A549 (cell line): Measurements from ENCODE around the gene GREB1. TPM values are rescaled to one million over a fixed set of nuclear protein-coding genes. Genes with fewer than 3 reads are reported as not detected.

Source experiments
- ATAC-seq, 2 experiments: fragments of 200-7000 bp in 1 of 2; fragments of >200 bp in 1 of 2; cut with Nextera tagmentation in 1 of 2; cut with Tn5 transposase in 1 of 2; 3 replicates each; pipeline versions ENCODE4 v1.8.0 to v1.9.1; 2018 to 2020; ENCODE audit warnings: mild to moderate bottlenecking in 1 of 2, moderate library complexity in 1 of 2
- CTCF ChIA-PET: fragments of 300-600 bp; sonication (Branson Sonifier 250); formaldehyde crosslinking; extraction: SDS; loops from one replicate; lab custom pipeline; 2021; ENCODE audit warnings: antibody characterized with exemption, inconsistent platforms; lab: Yijun Ruan, JAX
- POLR2A ChIA-PET: fragments of 350-600 bp; formaldehyde crosslinking; extraction: SDS; loops from one replicate; lab custom pipeline; 2021; ENCODE audit warnings: antibody characterized with exemption, inconsistent platforms; lab: Yijun Ruan, JAX
- DNase-seq, 2 experiments: peaks; one replicate each; pipeline versions ENCODE4 v3.0.0 to v3.0.0-alpha.2; 2011 to 2016; ENCODE audit warnings: low read depth in 1 of 2, low spot score in 1 of 2
- FAIRE-seq: peaks from 2 replicates; lab custom pipeline; 2011; peaks lifted over from hg19 to GRCh38; lab: Jason Lieb, UNC
- H3K27ac ChIP-seq, 2 experiments: fragments of >200 bp; sonication (Bioruptor Twin); formaldehyde crosslinking; 3 replicates each; pipeline ENCODE4 v1.5.1; 2016 to 2017
- H3K4me1 ChIP-seq: fragments of >200 bp; sonication (Bioruptor Twin); formaldehyde crosslinking; 3 replicates; pipeline ENCODE4 v1.6.1; 2016
- H3K4me2 ChIP-seq: fragments of >200 bp; sonication (Bioruptor Twin); formaldehyde crosslinking; 3 replicates; pipeline ENCODE4 v1.6.1; 2016
- H3K4me3 ChIP-seq: fragments of >200 bp; sonication (Bioruptor Twin); formaldehyde crosslinking; 3 replicates; pipeline ENCODE4 v1.5.1; 2016
- H3K9me3 ChIP-seq: fragments of >200 bp; sonication (Bioruptor Twin); formaldehyde crosslinking; 3 replicates; pipeline ENCODE4 v1.6.1; 2016
- CHD4 ChIP-seq: fragments of 200-600 bp; sonication (generic); IDR thresholded peaks from 2 replicates; pipeline ENCODE4 v1.6.1; 2016; ENCODE audit warnings: antibody characterized with exemption, mild to moderate bottlenecking, borderline replicate concordance
- EHF ChIP-seq: fragments of 250-450 bp; sonication (Bioruptor Pico); IDR thresholded peaks from 2 replicates; pipeline ENCODE4 v1.5.0; 2020; ENCODE audit warnings: mild to moderate bottlenecking
- ESRRA ChIP-seq: fragments of 150-350 bp; IDR thresholded peaks from 2 replicates; pipeline ENCODE4 v1.6.1; 2014; ENCODE audit warnings: mild to moderate bottlenecking, low read length, borderline replicate concordance
- GATA3 ChIP-seq: IDR thresholded peaks from 2 replicates; pipeline ENCODE4 v1.6.1; 2012; ENCODE audit warnings: borderline replicate concordance
- HOXB5 ChIP-seq: fragments of 250-450 bp; sonication (Bioruptor Pico); IDR thresholded peaks from 2 replicates; pipeline ENCODE4 v1.5.0; 2020; ENCODE audit warnings: mild to moderate bottlenecking, moderate library complexity
- MAFK ChIP-seq: fragments of 450-650 bp; IDR thresholded peaks from 2 replicates; pipeline ENCODE4 v1.6.1; 2014; ENCODE audit not compliant: partially characterized antibody
- MYC ChIP-seq: IDR thresholded peaks from 2 replicates; pipeline ENCODE4 v1.6.1; 2012; ENCODE audit warnings: mild to moderate bottlenecking, inconsistent platforms, low read length, improper control_type of control experiment, borderline replicate concordance
- NR3C1 ChIP-seq: fragments of >200 bp; sonication (Bioruptor Twin); formaldehyde crosslinking; IDR thresholded peaks from 3 replicates; pipeline ENCODE4 v1.6.1; 2017
- PHF8 ChIP-seq: fragments of 200-600 bp; sonication (generic); IDR thresholded peaks from 2 replicates; pipeline ENCODE4 v1.6.1; 2016; ENCODE audit warnings: low read depth, mild to moderate bottlenecking, antibody characterized with exemption, moderate library complexity, borderline replicate concordance
- RARB ChIP-seq: fragments of 250-450 bp; sonication (Bioruptor Pico); IDR thresholded peaks from 2 replicates; pipeline ENCODE4 v1.8.0; 2021; ENCODE audit warnings: mild to moderate bottlenecking, moderate library complexity
- RFX5 ChIP-seq: fragments of 450-650 bp; IDR thresholded peaks from 2 replicates; pipeline ENCODE4 v1.7.1; 2014; ENCODE audit warnings: antibody characterized with exemption, mild to moderate bottlenecking, moderate library complexity
- SMC3 ChIP-seq: fragments of >200 bp; sonication (Bioruptor Twin); formaldehyde crosslinking; IDR thresholded peaks from 3 replicates; pipeline ENCODE4 v1.6.1; 2018; ENCODE audit warnings: inconsistent platforms
- SREBF2 ChIP-seq: fragments of 450-650 bp; IDR thresholded peaks from 2 replicates; pipeline ENCODE4 v1.6.1; 2014; ENCODE audit warnings: mild to moderate bottlenecking, moderate library complexity
- TP53 ChIP-seq: fragments of 250-450 bp; sonication (Bioruptor Pico); IDR thresholded peaks from 2 replicates; pipeline ENCODE4 v1.5.0; 2021; ENCODE audit warnings: mild to moderate bottlenecking, moderate library complexity
- ZSCAN20 ChIP-seq: fragments of 250-450 bp; sonication (Bioruptor Pico); IDR thresholded peaks from 2 replicates; pipeline ENCODE4 v1.8.0; 2022; ENCODE audit warnings: mild to moderate bottlenecking, moderate library complexity
- WGBS: methylation state at CpG from one replicate; pipeline ENCODE4 v1.1.6; 2017; ENCODE audit errors: missing lambda C conversion rate; 5-methylcytosine and 5-hydroxymethylcytosine counted together
- polyA plus RNA-seq, 4 experiments: library from polyadenylated mRNA; depleted of rRNA in 3 of 4; stranded (reverse); fragments of >200 nt; fragmentation: RNase III in 1 of 4; extraction: RNeasy Plus Mini Kit Qiagen cat#74134 plus additional on column Dnase treatment in 1 of 4; gene quantifications; 2 replicates in 3 of 4; 3 replicates in 1 of 4; pipeline ENCODE4 v1.2.3, GENCODE V29; 2011 to 2017
- TF ChIP-seq, protein P1 (sequence below): fragments of 200-600 bp; sonication (generic); IDR thresholded peaks from 2 replicates; pipeline ENCODE4 v1.6.1; 2016; ENCODE audit warnings: antibody characterized with exemption, mild to moderate bottlenecking, moderate library complexity
- TF ChIP-seq, protein P2 (sequence below): IDR thresholded peaks from 2 replicates; pipeline ENCODE4 v1.6.1; 2012
- TF ChIP-seq, protein P3 (sequence below): IDR thresholded peaks from 2 replicates; pipeline ENCODE4 v1.6.1; 2012; ENCODE audit warnings: low read depth, borderline replicate concordance
- TF ChIP-seq, protein P4 (sequence below): fragments of 150-350 bp; IDR thresholded peaks from 2 replicates; pipeline ENCODE4 v1.6.1; 2014; ENCODE audit warnings: low read depth, mild to moderate bottlenecking, low read length
- TF ChIP-seq, protein P5 (sequence below): fragments of >200 bp; sonication (Bioruptor Twin); formaldehyde crosslinking; IDR thresholded peaks from 3 replicates; pipeline ENCODE4 v1.6.1; 2016
- TF ChIP-seq, protein P6 (sequence below): fragments of >200 bp; sonication (Bioruptor Twin); formaldehyde crosslinking; IDR thresholded peaks from 3 replicates; pipeline ENCODE4 v1.5.1; 2016
- TF ChIP-seq, protein P7 (sequence below): IDR thresholded peaks from 2 replicates; pipeline ENCODE4 v1.6.1; 2012

Gene GREB1
- polyA plus RNA-seq, 2 of the 4 experiments (the other 2 are of a cell fraction) = 1.1 to 1.3 TPM

DNA sequence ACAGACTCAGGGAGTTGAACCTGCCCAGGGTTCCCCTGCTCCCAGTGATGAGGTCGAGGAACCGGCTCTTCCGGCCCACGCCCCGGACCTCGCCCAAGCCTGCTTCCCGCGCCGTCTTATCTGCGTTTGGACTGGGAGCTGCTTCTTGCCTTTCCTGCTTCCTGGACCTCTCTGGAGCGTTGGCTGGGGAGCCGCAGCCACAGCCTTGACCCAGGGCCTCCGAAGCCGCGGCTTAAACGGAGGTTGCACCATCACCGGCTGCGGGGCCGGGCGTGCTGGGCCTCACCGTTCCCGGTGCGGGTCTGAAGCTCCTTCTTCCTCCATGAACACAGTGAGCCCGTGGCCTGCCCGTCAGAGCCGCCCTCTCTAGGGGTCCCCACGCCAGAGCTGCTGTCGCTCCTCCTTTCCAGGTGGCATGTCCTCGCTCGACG, 122.8 kb downstream of the GREB1 start:
- ChIA-PET POLR2A (no interaction called here), CTCF (interaction anchor here (1.3 to 2.0 kb wide), 3 partner anchors 25 to 74 kb away, joined by 4 to 11 read pairs (median 5); no protein-coding TSS in a partner anchor)
- H3K4me3 ChIP-seq = no peak overlapping the region
- no peak overlapping the region for H3K4me2 ChIP-seq
- no peak for DNase-seq
- FAIRE-seq = no peak
- no peaks in the 10 kb centered on the region for H3K4me1 ChIP-seq
- H3K9me3 ChIP-seq = peaks cover 10% of the 10 kb centered on the region
- no peak overlapping the region for H3K27ac ChIP-seq
- TF ChIP-seq PHF8 = no peak
- TF ChIP-seq ESRRA = no peak
- no peak for TF ChIP-seq NR3C1
- TF ChIP-seq RARB (CRISPR knock-in tag) = no peak
- TF ChIP-seq GATA3 = no peak
- TF ChIP-seq, protein P1, sequence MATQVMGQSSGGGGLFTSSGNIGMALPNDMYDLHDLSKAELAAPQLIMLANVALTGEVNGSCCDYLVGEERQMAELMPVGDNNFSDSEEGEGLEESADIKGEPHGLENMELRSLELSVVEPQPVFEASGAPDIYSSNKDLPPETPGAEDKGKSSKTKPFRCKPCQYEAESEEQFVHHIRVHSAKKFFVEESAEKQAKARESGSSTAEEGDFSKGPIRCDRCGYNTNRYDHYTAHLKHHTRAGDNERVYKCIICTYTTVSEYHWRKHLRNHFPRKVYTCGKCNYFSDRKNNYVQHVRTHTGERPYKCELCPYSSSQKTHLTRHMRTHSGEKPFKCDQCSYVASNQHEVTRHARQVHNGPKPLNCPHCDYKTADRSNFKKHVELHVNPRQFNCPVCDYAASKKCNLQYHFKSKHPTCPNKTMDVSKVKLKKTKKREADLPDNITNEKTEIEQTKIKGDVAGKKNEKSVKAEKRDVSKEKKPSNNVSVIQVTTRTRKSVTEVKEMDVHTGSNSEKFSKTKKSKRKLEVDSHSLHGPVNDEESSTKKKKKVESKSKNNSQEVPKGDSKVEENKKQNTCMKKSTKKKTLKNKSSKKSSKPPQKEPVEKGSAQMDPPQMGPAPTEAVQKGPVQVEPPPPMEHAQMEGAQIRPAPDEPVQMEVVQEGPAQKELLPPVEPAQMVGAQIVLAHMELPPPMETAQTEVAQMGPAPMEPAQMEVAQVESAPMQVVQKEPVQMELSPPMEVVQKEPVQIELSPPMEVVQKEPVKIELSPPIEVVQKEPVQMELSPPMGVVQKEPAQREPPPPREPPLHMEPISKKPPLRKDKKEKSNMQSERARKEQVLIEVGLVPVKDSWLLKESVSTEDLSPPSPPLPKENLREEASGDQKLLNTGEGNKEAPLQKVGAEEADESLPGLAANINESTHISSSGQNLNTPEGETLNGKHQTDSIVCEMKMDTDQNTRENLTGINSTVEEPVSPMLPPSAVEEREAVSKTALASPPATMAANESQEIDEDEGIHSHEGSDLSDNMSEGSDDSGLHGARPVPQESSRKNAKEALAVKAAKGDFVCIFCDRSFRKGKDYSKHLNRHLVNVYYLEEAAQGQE = no peak
- no peak for TF ChIP-seq RFX5
- TF ChIP-seq, protein P2, sequence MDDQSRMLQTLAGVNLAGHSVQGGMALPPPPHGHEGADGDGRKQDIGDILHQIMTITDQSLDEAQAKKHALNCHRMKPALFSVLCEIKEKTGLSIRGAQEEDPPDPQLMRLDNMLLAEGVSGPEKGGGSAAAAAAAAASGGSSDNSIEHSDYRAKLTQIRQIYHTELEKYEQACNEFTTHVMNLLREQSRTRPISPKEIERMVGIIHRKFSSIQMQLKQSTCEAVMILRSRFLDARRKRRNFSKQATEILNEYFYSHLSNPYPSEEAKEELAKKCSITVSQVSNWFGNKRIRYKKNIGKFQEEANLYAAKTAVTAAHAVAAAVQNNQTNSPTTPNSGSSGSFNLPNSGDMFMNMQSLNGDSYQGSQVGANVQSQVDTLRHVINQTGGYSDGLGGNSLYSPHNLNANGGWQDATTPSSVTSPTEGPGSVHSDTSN = no peak
- TF ChIP-seq, protein P3, sequence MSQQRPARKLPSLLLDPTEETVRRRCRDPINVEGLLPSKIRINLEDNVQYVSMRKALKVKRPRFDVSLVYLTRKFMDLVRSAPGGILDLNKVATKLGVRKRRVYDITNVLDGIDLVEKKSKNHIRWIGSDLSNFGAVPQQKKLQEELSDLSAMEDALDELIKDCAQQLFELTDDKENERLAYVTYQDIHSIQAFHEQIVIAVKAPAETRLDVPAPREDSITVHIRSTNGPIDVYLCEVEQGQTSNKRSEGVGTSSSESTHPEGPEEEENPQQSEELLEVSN = no peak
- TF ChIP-seq, protein P4, sequence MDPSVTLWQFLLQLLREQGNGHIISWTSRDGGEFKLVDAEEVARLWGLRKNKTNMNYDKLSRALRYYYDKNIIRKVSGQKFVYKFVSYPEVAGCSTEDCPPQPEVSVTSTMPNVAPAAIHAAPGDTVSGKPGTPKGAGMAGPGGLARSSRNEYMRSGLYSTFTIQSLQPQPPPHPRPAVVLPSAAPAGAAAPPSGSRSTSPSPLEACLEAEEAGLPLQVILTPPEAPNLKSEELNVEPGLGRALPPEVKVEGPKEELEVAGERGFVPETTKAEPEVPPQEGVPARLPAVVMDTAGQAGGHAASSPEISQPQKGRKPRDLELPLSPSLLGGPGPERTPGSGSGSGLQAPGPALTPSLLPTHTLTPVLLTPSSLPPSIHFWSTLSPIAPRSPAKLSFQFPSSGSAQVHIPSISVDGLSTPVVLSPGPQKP = no peak
- TF ChIP-seq HOXB5 (CRISPR knock-in tag) = no peak
- TF ChIP-seq CHD4 = no peak
- TF ChIP-seq, protein P5, sequence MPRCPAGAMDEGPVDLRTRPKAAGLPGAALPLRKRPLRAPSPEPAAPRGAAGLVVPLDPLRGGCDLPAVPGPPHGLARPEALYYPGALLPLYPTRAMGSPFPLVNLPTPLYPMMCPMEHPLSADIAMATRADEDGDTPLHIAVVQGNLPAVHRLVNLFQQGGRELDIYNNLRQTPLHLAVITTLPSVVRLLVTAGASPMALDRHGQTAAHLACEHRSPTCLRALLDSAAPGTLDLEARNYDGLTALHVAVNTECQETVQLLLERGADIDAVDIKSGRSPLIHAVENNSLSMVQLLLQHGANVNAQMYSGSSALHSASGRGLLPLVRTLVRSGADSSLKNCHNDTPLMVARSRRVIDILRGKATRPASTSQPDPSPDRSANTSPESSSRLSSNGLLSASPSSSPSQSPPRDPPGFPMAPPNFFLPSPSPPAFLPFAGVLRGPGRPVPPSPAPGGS = no peak
- no peak for TF ChIP-seq MYC
- WGBS = 63% methylated on average over 31 of the region's 31 CpGs
- no peak for ATAC-seq

DNA sequence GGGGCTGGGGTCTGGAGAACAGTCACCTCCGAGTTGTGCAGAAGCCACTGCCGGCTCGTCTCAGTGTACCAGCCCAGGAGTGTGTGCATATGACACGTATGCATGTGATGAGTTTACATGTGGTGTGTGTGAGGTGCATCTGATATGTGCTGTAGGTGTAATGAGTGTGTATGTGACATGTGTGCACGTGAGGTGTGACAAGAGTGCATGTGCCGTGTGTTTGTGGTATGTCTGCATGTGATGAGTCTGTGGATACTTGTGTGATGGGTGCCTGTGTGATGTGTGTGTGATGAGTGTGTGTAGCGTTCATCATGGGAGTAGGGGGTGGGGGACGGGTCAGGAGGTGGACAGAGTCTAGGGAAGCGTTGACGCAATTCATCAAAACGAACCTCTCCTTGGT, 123.3 kb downstream of the GREB1 start:
- no peak for FAIRE-seq
- no peak for TF ChIP-seq SMC3
- TF ChIP-seq, protein P6, sequence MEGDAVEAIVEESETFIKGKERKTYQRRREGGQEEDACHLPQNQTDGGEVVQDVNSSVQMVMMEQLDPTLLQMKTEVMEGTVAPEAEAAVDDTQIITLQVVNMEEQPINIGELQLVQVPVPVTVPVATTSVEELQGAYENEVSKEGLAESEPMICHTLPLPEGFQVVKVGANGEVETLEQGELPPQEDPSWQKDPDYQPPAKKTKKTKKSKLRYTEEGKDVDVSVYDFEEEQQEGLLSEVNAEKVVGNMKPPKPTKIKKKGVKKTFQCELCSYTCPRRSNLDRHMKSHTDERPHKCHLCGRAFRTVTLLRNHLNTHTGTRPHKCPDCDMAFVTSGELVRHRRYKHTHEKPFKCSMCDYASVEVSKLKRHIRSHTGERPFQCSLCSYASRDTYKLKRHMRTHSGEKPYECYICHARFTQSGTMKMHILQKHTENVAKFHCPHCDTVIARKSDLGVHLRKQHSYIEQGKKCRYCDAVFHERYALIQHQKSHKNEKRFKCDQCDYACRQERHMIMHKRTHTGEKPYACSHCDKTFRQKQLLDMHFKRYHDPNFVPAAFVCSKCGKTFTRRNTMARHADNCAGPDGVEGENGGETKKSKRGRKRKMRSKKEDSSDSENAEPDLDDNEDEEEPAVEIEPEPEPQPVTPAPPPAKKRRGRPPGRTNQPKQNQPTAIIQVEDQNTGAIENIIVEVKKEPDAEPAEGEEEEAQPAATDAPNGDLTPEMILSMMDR = no peak
- no peak for TF ChIP-seq TP53 (CRISPR knock-in tag)
- TF ChIP-seq EHF (CRISPR knock-in tag) = no peak
- TF ChIP-seq SREBF2 = no peak
- TF ChIP-seq ESRRA = no peak
- TF ChIP-seq, protein P7, sequence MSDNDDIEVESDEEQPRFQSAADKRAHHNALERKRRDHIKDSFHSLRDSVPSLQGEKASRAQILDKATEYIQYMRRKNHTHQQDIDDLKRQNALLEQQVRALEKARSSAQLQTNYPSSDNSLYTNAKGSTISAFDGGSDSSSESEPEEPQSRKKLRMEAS = no peak
- TF ChIP-seq MAFK = no peak
- TF ChIP-seq ZSCAN20 (CRISPR knock-in tag) = no peak
- TF ChIP-seq, all 56 proteins: peak for 0
- 40% methylated on average over 11 of the region's 11 CpGs for WGBS
- no peak overlapping the region for H3K4me2 ChIP-seq
- peaks cover 15% of the 10 kb centered on the region for H3K9me3 ChIP-seq
- ATAC-seq (no peak), DNase-seq (no peak)
- ChIA-PET POLR2A (no interaction called here), CTCF (interaction anchor here (1.3 to 2.0 kb wide), 4 partner anchors 24 to 75 kb away, joined by 4 to 11 read pairs (median 5); no protein-coding TSS in a partner anchor)
- H3K4me1 ChIP-seq = no peaks in the 10 kb centered on the region
- H3K27ac ChIP-seq = no peak overlapping the region
- H3K4me3 ChIP-seq = no peak overlapping the region
